Measurements from ENCODE around the gene MAP3K6.

The MAP3K6 gene

DNA sequence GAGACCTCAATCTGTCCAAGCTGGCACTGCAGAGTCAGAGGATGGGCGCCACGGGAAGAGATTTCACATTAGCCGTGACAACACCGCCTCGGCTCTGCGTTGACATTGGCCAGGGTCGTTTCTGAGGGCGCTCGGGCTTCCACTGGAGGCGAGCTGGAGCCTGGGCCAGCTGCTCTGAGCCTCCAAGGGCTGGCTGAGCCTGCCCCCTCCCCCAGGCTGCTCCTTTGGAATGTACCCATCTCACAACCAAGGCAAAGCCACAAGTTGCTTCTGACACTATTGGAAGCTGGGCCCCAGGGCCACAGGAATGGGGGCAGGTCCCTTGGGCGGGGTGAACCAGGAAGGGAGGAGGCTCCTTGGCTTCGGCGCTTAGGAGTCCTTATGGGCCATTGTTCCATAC is 38.3 kb upstream of the MAP3K6 start:
- TF ChIP-seq YY1 (IDR thresholded peaks at IDR 0.05; ENCODE audit: low read depth) (no peak), ZBTB7A (IDR thresholded peaks at IDR 0.05; ENCODE audit: low read depth) (no peak), CREB1 (IDR thresholded peaks at IDR 0.05; ENCODE audit: low read depth) (no peak)

DNA sequence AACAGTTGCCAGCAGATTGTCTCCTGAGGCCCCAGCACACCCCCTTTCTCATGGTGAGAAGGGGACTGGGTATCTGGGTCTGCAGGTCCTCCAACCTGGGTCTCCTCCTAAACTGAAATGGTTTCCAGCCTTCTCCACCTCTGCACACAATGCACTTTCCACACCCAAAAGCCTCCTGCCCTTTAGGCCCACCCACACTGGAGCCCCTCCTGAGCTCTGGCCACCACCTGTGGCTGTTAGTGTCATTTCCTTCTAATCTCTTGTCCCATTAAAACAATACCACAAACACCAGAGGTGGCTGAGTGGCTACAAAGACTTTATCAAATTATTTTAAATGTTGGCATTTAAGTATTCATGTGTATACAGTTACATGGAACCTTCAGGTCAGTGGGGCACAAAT is 37.2 kb upstream of the MAP3K6 start:
- no peak for TF ChIP-seq TAF1 (IDR thresholded peaks at IDR 0.05; ENCODE audit: low read depth)
- no peak for TF ChIP-seq TCF12 (IDR thresholded peaks at IDR 0.05; ENCODE audit: low read depth)
- TF ChIP-seq EP300 (IDR thresholded peaks at IDR 0.05; ENCODE audit: borderline replicate concordance), result no peak
- TF ChIP-seq, protein P1, sequence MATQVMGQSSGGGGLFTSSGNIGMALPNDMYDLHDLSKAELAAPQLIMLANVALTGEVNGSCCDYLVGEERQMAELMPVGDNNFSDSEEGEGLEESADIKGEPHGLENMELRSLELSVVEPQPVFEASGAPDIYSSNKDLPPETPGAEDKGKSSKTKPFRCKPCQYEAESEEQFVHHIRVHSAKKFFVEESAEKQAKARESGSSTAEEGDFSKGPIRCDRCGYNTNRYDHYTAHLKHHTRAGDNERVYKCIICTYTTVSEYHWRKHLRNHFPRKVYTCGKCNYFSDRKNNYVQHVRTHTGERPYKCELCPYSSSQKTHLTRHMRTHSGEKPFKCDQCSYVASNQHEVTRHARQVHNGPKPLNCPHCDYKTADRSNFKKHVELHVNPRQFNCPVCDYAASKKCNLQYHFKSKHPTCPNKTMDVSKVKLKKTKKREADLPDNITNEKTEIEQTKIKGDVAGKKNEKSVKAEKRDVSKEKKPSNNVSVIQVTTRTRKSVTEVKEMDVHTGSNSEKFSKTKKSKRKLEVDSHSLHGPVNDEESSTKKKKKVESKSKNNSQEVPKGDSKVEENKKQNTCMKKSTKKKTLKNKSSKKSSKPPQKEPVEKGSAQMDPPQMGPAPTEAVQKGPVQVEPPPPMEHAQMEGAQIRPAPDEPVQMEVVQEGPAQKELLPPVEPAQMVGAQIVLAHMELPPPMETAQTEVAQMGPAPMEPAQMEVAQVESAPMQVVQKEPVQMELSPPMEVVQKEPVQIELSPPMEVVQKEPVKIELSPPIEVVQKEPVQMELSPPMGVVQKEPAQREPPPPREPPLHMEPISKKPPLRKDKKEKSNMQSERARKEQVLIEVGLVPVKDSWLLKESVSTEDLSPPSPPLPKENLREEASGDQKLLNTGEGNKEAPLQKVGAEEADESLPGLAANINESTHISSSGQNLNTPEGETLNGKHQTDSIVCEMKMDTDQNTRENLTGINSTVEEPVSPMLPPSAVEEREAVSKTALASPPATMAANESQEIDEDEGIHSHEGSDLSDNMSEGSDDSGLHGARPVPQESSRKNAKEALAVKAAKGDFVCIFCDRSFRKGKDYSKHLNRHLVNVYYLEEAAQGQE (IDR thresholded peaks at IDR 0.05; ENCODE audit: low read depth), result no peak
- TF ChIP-seq, protein P2, sequence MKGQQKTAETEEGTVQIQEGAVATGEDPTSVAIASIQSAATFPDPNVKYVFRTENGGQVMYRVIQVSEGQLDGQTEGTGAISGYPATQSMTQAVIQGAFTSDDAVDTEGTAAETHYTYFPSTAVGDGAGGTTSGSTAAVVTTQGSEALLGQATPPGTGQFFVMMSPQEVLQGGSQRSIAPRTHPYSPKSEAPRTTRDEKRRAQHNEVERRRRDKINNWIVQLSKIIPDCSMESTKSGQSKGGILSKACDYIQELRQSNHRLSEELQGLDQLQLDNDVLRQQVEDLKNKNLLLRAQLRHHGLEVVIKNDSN (IDR thresholded peaks at IDR 0.05), result no peak
- TF ChIP-seq FOXM1 (IDR thresholded peaks at IDR 0.05; ENCODE audit: borderline replicate concordance, low read depth), result no peak
- TF ChIP-seq, protein P3, sequence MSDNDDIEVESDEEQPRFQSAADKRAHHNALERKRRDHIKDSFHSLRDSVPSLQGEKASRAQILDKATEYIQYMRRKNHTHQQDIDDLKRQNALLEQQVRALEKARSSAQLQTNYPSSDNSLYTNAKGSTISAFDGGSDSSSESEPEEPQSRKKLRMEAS (IDR thresholded peaks at IDR 0.05), result no peak
- no peak for TF ChIP-seq EGR1 (IDR thresholded peaks at IDR 0.05)
- TF ChIP-seq ZBTB7A (IDR thresholded peaks at IDR 0.05; ENCODE audit: low read depth), result no peak
- no peak for TF ChIP-seq CREB1 (IDR thresholded peaks at IDR 0.05; ENCODE audit: low read depth)
- no peak for TF ChIP-seq NFIC (IDR thresholded peaks at IDR 0.05)
- no peak for TF ChIP-seq RAD21 (IDR thresholded peaks at IDR 0.05; ENCODE audit: low read depth)
- TF ChIP-seq TEAD4 (IDR thresholded peaks at IDR 0.05), result no peak

DNA sequence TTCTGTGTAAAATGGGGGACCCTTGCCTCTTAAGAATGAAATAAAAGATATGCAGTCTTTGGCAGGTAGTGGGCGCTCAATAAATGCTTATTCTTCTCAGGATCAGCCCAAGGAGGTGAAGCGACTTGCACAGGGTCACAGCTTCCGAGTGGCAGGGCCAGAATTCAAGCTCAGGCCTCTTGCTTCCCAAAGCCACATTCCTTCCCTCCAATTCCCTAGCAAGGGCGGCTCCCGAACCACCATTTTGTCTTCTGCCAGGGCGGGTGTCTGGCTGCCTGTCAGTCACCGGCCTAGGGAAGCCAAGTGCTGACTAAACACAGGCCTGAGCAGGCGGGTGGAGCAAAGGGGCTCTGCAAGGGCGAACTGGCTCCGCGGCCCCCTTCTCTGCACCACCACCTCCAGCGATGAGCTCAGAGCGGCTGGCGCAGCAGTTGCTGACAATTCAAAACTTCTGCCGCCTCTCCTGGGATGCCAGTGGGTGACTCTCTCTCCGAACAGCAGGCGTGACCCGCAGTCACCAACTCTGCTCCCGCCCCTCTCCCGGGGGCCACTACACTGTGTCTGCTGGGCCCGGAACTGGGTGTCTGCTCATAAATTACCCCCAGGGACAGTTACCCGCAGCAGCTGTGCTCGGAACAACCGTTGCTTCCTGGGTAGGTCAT is 36.4 kb upstream of the MAP3K6 start:
- TF ChIP-seq RAD21 (IDR thresholded peaks at IDR 0.05; ENCODE audit: low read depth), result 0 out of 2 replicates have a peak, but pooled peaks have one; percentile 7
- TF ChIP-seq CEBPB (IDR thresholded peaks at IDR 0.05), result no peak

DNA sequence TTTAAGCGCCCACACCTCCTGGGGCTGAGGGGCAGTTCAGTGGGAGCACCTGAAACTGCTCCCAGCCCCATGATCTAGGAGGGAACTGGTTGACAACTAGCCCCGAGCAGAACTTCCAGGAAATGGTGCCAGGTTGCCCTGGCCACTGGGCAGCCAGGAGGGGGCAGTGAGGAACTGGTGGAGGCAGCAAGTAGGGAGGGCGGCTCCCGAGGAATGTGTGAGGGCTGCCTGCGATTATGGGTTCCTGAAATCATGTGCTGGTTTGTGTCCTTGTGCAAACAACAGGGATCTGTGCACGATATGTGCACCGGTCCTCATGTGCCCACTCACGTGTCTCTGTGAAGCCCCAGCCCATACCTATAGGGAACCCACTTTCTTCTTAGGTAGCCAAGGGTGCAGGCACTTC is 35.6 kb upstream of the MAP3K6 start:
- TF ChIP-seq EP300 (IDR thresholded peaks at IDR 0.05; ENCODE audit: borderline replicate concordance), result no peak
- TF ChIP-seq, protein P1 (IDR thresholded peaks at IDR 0.05; ENCODE audit: low read depth), result no peak
- peak; percentile 66 for TF ChIP-seq RAD21 (IDR thresholded peaks at IDR 0.05; ENCODE audit: low read depth)

DNA sequence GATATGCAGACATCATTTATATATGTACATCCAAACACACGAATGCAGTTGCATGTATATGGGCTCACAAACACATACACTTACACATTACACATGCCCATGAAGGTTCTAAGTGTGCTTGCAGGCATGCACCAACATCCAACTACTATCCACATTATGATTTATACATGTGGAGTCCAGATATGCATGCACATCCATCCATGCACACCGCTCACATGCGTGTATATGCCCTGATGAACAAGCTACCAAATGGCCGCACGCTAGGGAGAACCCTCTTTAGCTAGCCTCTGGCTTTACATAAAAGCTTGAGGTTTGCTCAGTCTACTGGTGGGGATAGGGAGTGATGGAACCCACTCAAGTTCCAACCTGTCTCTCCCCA is 34.2 kb upstream of the MAP3K6 start:
- TF ChIP-seq EP300 (IDR thresholded peaks at IDR 0.05; ENCODE audit: borderline replicate concordance) (no peak), FOXM1 (IDR thresholded peaks at IDR 0.05; ENCODE audit: borderline replicate concordance, low read depth) (no peak), TCF12 (IDR thresholded peaks at IDR 0.05; ENCODE audit: low read depth) (no peak)
- TF ChIP-seq, protein P1 (IDR thresholded peaks at IDR 0.05; ENCODE audit: low read depth), result no peak
- TF ChIP-seq, protein P3 (IDR thresholded peaks at IDR 0.05), result no peak

All from Ishikawa (cell line).